GM18511 (cell line): Measurements from ENCODE around the gene GDF7.

Source experiments
- ATAC-seq: cut with Tn5 transposase; IDR thresholded peaks from one replicate; pipeline ENCODE4 v1.9.1; 2021; ENCODE audit warnings: mild to moderate bottlenecking, moderate library complexity; ENCODE audit not compliant: unreplicated experiment

GDF7 gene

GRCh38 chr2:20627712-20628380, 39.1 kb upstream of the GDF7 start:
- no peak for ATAC-seq

GRCh38 chr2:20629181-20629580, 37.8 kb upstream of the GDF7 start:
- no peak for ATAC-seq

- ATAC-seq = no peak
These were observed 37.3 kb upstream of the GDF7 start for GRCh38 chr2:20629581-20630171.

- no peak for ATAC-seq
These were observed 36.0 kb upstream of the GDF7 start for GRCh38 chr2:20630967-20631366.

GRCh38 chr2:20631617-20632307, 35.2 kb upstream of the GDF7 start:
- ATAC-seq = no peak

- ATAC-seq = no peak
These were observed 34.4 kb upstream of the GDF7 start for GRCh38 chr2:20632446-20632990.

- ATAC-seq = no peak
These were observed 33.9 kb upstream of the GDF7 start for GRCh38 chr2:20633001-20633400.

GRCh38 chr2:20633794-20634506, 33.0 kb upstream of the GDF7 start:
- no peak for ATAC-seq

- ATAC-seq = no peak
These were observed 32.3 kb upstream of the GDF7 start for GRCh38 chr2:20634507-20635112.

GRCh38 chr2:20635113-20635510, 31.8 kb upstream of the GDF7 start:
- no peak for ATAC-seq

- ATAC-seq = peak; percentile 74
These were observed 31.0 kb upstream of the GDF7 start for GRCh38 chr2:20635675-20636584.

GRCh38 chr2:20637147-20637546, 29.8 kb upstream of the GDF7 start:
- ATAC-seq = no peak

- no peak for ATAC-seq
These were observed 28.9 kb upstream of the GDF7 start for GRCh38 chr2:20638014-20638413.

GRCh38 chr2:20638646-20639430, 28.1 kb upstream of the GDF7 start:
- no peak for ATAC-seq

GRCh38 chr2:20640411-20641122, 26.4 kb upstream of the GDF7 start:
- ATAC-seq = no peak

GRCh38 chr2:20641123-20641985, 25.6 kb upstream of the GDF7 start:
- no peak for ATAC-seq
